ENCODE results near the gene PLXNA4. TPM values are rescaled to one million over a fixed set of nuclear protein-coding genes. Genes with fewer than 3 reads are reported as not detected.

The PLXNA4 gene
- total RNA-seq, 2 experiments from 2014 or later, result 0.18 to 0.70 TPM

DNA sequence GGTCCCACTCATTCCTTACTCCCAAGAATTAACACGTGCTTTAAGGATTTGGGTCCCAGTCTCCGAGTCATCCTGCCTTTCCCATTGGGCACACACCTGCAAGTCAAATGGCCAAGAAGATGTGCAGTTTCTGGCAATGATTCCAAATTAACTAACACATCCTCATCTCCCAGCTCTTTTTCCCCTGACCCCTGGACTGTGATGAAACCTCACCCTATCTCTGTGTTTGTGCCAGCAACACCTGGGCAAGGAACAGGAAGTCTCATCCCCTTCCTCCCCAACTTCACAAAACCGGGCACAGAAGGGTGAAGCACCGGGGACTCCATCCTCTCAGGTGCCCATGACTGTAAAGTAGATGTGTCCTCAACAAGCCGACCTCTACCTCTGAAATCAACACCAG, 54.8 kb downstream of the PLXNA4 start:
- peaks cover 6% of the 10 kb centered on the region for H3K4me1 Mint-ChIP-seq (ENCODE audit: low read depth)
- no peaks in the 10 kb centered on the region for H3K27me3 Mint-ChIP-seq
- H3K9me3 Mint-ChIP-seq, result no peaks in the 10 kb centered on the region
- H3K36me3 Mint-ChIP-seq (ENCODE audit: low read depth), result no peaks in the 10 kb centered on the region
- intact Hi-C loops (cut with micrococcal nuclease), result no loop called here
- no peak for ATAC-seq
- no peak overlapping the region for H3K4me3 Mint-ChIP-seq
- ChIA-PET POLR2A (interaction anchor here (1.1 kb wide), 1 partner anchor 10 kb away, joined by 3 read pairs; no protein-coding TSS in a partner anchor), CTCF (interaction anchor here (1.6 to 2.0 kb wide), 2 partner anchors 24 to 27 kb away, joined by 4 to 5 read pairs; no protein-coding TSS in a partner anchor)
- H3K27ac Mint-ChIP-seq, result no peak overlapping the region
- DNase-seq, result no peak
- TF ChIP-seq, protein P1, sequence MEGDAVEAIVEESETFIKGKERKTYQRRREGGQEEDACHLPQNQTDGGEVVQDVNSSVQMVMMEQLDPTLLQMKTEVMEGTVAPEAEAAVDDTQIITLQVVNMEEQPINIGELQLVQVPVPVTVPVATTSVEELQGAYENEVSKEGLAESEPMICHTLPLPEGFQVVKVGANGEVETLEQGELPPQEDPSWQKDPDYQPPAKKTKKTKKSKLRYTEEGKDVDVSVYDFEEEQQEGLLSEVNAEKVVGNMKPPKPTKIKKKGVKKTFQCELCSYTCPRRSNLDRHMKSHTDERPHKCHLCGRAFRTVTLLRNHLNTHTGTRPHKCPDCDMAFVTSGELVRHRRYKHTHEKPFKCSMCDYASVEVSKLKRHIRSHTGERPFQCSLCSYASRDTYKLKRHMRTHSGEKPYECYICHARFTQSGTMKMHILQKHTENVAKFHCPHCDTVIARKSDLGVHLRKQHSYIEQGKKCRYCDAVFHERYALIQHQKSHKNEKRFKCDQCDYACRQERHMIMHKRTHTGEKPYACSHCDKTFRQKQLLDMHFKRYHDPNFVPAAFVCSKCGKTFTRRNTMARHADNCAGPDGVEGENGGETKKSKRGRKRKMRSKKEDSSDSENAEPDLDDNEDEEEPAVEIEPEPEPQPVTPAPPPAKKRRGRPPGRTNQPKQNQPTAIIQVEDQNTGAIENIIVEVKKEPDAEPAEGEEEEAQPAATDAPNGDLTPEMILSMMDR (IDR thresholded peaks at IDR 0.05), result no peak

DNA sequence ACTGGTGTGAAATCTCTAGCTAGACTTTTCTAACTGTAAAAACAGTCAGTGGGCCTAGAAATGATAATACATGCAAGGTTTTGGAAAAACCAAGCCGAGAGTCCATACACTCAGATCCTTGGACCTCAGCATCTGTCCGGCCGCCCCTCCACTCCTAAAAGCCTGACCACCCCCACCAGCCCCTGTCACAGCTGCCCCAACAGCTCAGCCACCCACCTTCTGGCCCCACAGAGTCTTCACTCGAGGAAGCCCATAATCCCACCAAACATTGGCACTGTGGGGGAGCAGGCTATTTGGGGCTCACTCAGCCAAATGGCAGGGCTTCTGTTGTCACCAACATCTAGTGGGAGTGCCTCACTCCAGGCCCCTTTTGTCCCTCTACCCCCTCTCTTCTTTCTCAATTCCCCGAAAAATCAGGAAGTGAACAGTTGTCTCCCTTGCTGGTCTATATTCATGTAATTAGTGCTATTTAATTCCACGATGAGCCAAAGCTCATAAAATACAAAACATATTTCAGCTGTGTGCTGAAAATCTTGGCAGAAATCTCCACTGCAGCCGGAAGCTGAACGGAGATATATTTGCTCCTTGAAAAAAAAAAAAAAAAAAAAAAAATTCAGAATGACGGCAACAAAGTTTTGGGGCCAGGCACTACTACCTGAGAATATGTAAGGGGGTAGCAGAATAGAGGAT, 55.5 kb downstream of the PLXNA4 start:
- no peak for DNase-seq
- Mint-ChIP-seq H3K9me3 (no peaks in the 10 kb centered on the region), H3K27me3 (no peaks in the 10 kb centered on the region), H3K36me3 (ENCODE audit: low read depth) (no peaks in the 10 kb centered on the region), H3K27ac (no peak overlapping the region), H3K4me1 (ENCODE audit: low read depth) (no peaks in the 10 kb centered on the region), H3K4me3 (no peak overlapping the region)
- TF ChIP-seq, protein P1 (IDR thresholded peaks at IDR 0.05), result no peak
- intact Hi-C loops (cut with micrococcal nuclease), result no loop called here
- no peak for ATAC-seq
- POLR2A ChIA-PET, result interaction anchor here (1.1 kb wide), 1 partner anchor 11 kb away, joined by 3 read pairs; no protein-coding TSS in a partner anchor
- CTCF ChIA-PET, result interaction anchor here (1.0 to 2.0 kb wide), 3 partner anchors 23 to 53 kb away, joined by 3 to 5 read pairs (median 4); no protein-coding TSS in a partner anchor

DNA sequence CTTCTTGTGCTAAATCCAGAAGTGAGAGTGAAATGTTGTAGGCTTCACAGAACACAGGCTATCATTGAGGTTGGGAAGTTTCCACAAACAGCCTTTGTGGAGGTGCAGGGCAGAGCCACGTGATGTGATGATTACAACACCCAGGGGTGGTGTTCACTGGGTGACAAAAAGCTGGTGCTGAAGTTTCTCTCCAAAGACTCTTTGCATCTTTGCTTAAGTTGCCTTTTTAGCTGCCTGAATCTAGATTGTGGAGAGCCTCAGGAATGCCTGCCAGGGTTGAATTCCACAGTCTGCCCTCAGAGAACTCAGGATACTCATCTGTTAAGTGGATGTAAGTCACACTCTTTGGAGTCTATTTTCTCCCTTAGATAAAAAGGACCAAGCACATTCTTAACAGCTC, 56.3 kb downstream of the PLXNA4 start:
- Mint-ChIP-seq H3K4me3 (no peak overlapping the region), H3K27ac (no peak overlapping the region), H3K9me3 (no peaks in the 10 kb centered on the region), H3K36me3 (ENCODE audit: low read depth) (no peaks in the 10 kb centered on the region), H3K27me3 (no peaks in the 10 kb centered on the region), H3K4me1 (ENCODE audit: low read depth) (no peaks in the 10 kb centered on the region)
- DNase-seq (no peak), ATAC-seq (no peak)
- TF ChIP-seq, protein P1 (IDR thresholded peaks at IDR 0.05), result no peak
- ChIA-PET POLR2A (no interaction called here), CTCF (interaction anchor here (0.7 to 2.0 kb wide), 4 partner anchors 26 to 111 kb away, joined by 3 to 5 read pairs (median 4); no protein-coding TSS in a partner anchor)
- intact Hi-C loops (cut with micrococcal nuclease), result no loop called here

DNA sequence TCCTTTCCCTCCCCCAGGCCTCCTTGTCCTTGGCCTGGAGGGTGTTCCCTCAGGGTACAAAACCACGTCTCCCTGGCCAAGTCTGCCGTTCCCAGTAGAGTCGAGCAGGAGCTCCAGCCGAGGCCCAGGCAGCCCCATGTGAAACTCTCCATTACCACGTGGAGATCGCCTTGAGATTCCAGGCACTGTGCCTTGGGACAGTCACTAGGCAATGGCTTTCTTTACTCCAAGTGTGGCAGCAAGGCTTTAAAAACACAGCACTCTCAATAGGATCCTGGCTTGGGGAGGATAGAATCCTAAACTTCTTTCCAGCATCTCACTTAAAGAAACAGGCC, 57.5 kb downstream of the PLXNA4 start:
- no peaks in the 10 kb centered on the region for H3K27me3 Mint-ChIP-seq
- CTCF ChIA-PET, result interaction anchor here (1.3 kb wide), 1 partner anchor 25 kb away, joined by 3 read pairs; no protein-coding TSS in a partner anchor
- no peak for DNase-seq
- H3K9me3 Mint-ChIP-seq, result no peaks in the 10 kb centered on the region
- TF ChIP-seq, protein P1 (IDR thresholded peaks at IDR 0.05), result no peak
- POLR2A ChIA-PET, result no interaction called here
- H3K4me3 Mint-ChIP-seq, result no peak overlapping the region
- H3K27ac Mint-ChIP-seq, result no peak overlapping the region
- ATAC-seq, result no peak
- H3K36me3 Mint-ChIP-seq (ENCODE audit: low read depth), result no peaks in the 10 kb centered on the region
- H3K4me1 Mint-ChIP-seq (ENCODE audit: low read depth), result no peaks in the 10 kb centered on the region
- intact Hi-C loops (cut with micrococcal nuclease), result no loop called here

DNA sequence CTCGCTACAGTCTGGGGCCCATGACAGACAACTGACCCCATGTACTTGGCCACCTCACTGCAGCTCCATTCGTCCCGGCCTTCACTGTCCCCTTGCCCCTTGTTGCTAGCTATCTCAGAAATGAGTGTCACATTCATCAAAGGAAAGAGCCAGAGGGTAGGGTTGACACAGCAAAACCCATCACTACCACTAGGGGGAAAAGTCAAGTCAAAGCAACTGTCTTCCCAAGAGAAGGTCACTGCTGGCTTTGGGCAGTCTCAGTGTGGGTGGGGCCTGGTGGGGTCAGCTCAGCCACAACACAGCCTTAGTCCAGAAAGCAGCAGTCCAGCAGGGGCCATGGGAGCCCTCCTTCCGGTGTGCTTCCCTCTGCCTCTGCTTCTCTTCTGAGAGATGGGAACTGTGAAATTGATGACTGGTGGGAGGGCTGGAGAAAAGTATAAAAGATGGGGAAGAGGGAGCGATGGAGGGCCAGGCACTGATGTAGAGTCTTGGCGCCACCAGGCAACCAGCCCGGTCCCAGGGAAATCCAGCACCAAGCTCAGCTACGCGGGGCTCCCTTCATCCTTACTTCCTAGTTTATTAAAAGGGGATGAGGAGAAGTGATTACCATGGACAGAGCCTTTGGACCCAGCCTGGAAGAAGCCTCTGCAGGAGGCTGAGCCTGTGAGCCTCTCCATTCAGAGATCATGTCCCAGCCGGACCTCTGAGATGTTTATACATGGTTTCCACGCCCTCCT, 58.0 kb downstream of the PLXNA4 start:
- DNase-seq (no peak), ATAC-seq (no peak)
- Mint-ChIP-seq H3K4me1 (ENCODE audit: low read depth) (no peaks in the 10 kb centered on the region), H3K36me3 (ENCODE audit: low read depth) (no peaks in the 10 kb centered on the region), H3K27me3 (no peaks in the 10 kb centered on the region), H3K9me3 (no peaks in the 10 kb centered on the region), H3K27ac (no peak overlapping the region), H3K4me3 (no peak overlapping the region)
- POLR2A ChIA-PET, result no interaction called here
- CTCF ChIA-PET, result interaction anchor here (0.8 to 1.5 kb wide), 6 partner anchors 13 to 200 kb away, joined by 3 to 8 read pairs (median 3); no protein-coding TSS in a partner anchor
- intact Hi-C loops (cut with micrococcal nuclease), result no loop called here
- TF ChIP-seq, protein P1 (IDR thresholded peaks at IDR 0.05), result peak; percentile 51

All from activated CD8-positive, alpha-beta T cell treated with anti-CD3 and anti-CD28 coated beads for 36 hours (primary cell).